Thyroid gland (tissue), 4 donors: ENCODE measurements around the gene NRDE2. TPM values are rescaled to one million over a fixed set of nuclear protein-coding genes. Genes with fewer than 3 reads are reported as not detected.

ENCODE experiments used
- DNase-seq, 2 donors: peaks; one replicate each; pipeline ENCODE4 v3.0.0-alpha.2; 2019
- H3K27ac ChIP-seq, 3 donors: fragments of 200-600 bp; sonication (generic); 1 replicate in 2 of 3; 2 replicates in 1 of 3; pipeline ENCODE4 v1.5.1; 2016 to 2019; ENCODE audit warnings: mild to moderate bottlenecking in 1 of 3, moderate library complexity in 1 of 3
- H3K27me3 ChIP-seq: fragments of 200-600 bp; sonication (generic); one replicate; pipeline ENCODE4 v1.5.1; 2019
- H3K36me3 ChIP-seq, 2 donors: fragments of 200-600 bp; sonication (generic); one replicate each; pipeline ENCODE4 v1.5.1; 2016 to 2019
- H3K4me1 ChIP-seq, 2 donors: fragments of 200-600 bp; sonication (generic); one replicate each; pipeline ENCODE4 v1.5.1; 2017 to 2019
- H3K4me3 ChIP-seq, 3 donors: fragments of 200-600 bp; sonication (generic); replicated peaks in 1 of 3; 1 replicate in 2 of 3; 2 replicates in 1 of 3; pipeline ENCODE4 v1.5.1; 2016; ENCODE audit warnings: mild to moderate bottlenecking in 1 of 3
- H3K9me3 ChIP-seq: fragments of 200-600 bp; sonication (generic); one replicate; pipeline ENCODE4 v1.5.1; 2017
- CTCF ChIP-seq, 6 experiments: fragments of 200-600 bp in 3 of 6; fragments of 450-650 bp in 3 of 6; sonication (generic) in 3 of 6; IDR thresholded peaks; one replicate each; pipeline ENCODE4 v1.5.1; 2016 to 2019; ENCODE audit warnings: antibody characterized with exemption in 6 of 6, mild to moderate bottlenecking in 2 of 6, inconsistent platforms in 1 of 6, moderate library complexity in 1 of 6
- POLR2A ChIP-seq, 2 donors: fragments of 450-650 bp; IDR thresholded peaks; one replicate each; pipeline ENCODE4 v1.6.1; 2017; ENCODE audit warnings: antibody characterized with exemption in 2 of 2, mild to moderate bottlenecking in 2 of 2, moderate library complexity in 1 of 2
- WGBS, 2 donors: methylation state at CpG; one replicate each; pipeline ENCODE4 v1.1.5; 2017; 5-methylcytosine and 5-hydroxymethylcytosine counted together
- intact Hi-C: fragments of 100-400 bp; cut with DNase I; formaldehyde crosslinking; loops from one replicate; pipeline ENCODE4 v1.15.1; 2023
- total RNA-seq, 4 donors: library from RNA; depleted of rRNA; stranded (reverse); fragments of >200 nt; gene quantifications; one replicate each; pipeline ENCODE4 v1.2.3, GENCODE V29; 2016

Gene NRDE2
- total RNA-seq, 4 donors from 2014 or later: 21.7 to 38.7 (median 26.7) TPM

GRCh38 chr14:90303473-90303872, 28.3 kb downstream of the NRDE2 start:
- Histone ChIP-seq H3K36me3 (peaks cover 16 to 21% of the 10 kb centered on the region in 2 donors), H3K27ac (no peak overlapping the region), H3K4me3 (no peak overlapping the region), H3K27me3 (no peaks in the 10 kb centered on the region), H3K9me3 (no peaks in the 10 kb centered on the region), H3K4me1 (peaks cover 0 to 7% of the 10 kb centered on the region in 2 donors)
- 94 to 96% methylated on average over 4 of the region's 4 CpGs for whole genome bisulfite sequencing, 2 donors
- no peak for DNase-seq
- TF ChIP-seq POLR2A (IDR thresholded peaks at IDR 0.05): no peak
- no peak for TF ChIP-seq CTCF (IDR thresholded peaks at IDR 0.05)
- intact Hi-C loops: loop anchor here (10.0 kb wide), 1 partner anchor 391 kb away; no protein-coding TSS in a partner anchor

GRCh38 chr14:90302529-90303303, 29.0 kb downstream of the NRDE2 start:
- Histone ChIP-seq H3K4me3 (no peak overlapping the region), H3K4me1 (peaks cover 0 to 7% of the 10 kb centered on the region in 2 donors), H3K9me3 (no peaks in the 10 kb centered on the region), H3K36me3 (peaks cover 16 to 17% of the 10 kb centered on the region in 2 donors), H3K27ac (peak overlapping the region in 1 of 3 donors; percentile 74), H3K27me3 (no peaks in the 10 kb centered on the region)
- DNase-seq: no peak
- intact Hi-C loops: loop anchor here (10.0 kb wide), 1 partner anchor 392 kb away; no protein-coding TSS in a partner anchor
- WGBS, 2 donors: 85 to 86% methylated on average over 10 of the region's 10 CpGs
- no peak for TF ChIP-seq POLR2A (IDR thresholded peaks at IDR 0.05)
- no peak for TF ChIP-seq CTCF (IDR thresholded peaks at IDR 0.05)

DNA sequence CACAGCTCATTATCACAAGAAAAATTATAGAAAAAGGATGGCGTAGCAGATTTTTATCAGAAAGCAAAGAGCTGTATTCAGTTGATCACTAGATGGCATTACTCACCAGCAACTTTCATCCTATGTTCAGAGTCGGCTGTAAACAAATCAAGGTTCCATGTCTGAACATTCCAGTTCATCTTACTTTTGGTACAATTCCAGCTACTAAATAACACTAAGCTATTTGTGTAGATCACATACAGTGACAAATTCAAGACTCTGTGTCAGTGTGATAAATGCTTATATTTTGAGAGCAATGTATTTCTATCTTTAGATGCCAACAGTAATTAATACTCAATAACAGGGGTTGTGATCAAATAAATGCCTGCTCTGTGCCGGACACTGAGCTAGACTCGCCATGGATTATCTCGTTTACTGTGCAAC, 30.1 kb downstream of the NRDE2 start:
- intact Hi-C loops: loop anchor here (10.0 kb wide), 1 partner anchor 393 kb away; no protein-coding TSS in a partner anchor
- no peak overlapping the region for H3K4me3 ChIP-seq
- peaks cover 16 to 26% of the 10 kb centered on the region in 2 donors for H3K36me3 ChIP-seq
- no peak for TF ChIP-seq POLR2A (IDR thresholded peaks at IDR 0.05)
- TF ChIP-seq CTCF (IDR thresholded peaks at IDR 0.05): peak in 4 of 6 experiments; percentile 25 to 81 (median 64)
- H3K27ac ChIP-seq: peak overlapping the region in 2 of 3 donors; percentile 62 to 74
- peaks cover 0 to 7% of the 10 kb centered on the region in 2 donors for H3K4me1 ChIP-seq
- no peak for DNase-seq
- no peaks in the 10 kb centered on the region for H3K27me3 ChIP-seq
- no peaks in the 10 kb centered on the region for H3K9me3 ChIP-seq
- 61 to 64% methylated on average over 5 of the region's 5 CpGs for WGBS, 2 donors

GRCh38 chr14:90301122-90301521, 30.6 kb downstream of the NRDE2 start:
- WGBS, 2 donors: 83 to 86% methylated on average over 6 of the region's 6 CpGs
- peaks cover 16 to 31% of the 10 kb centered on the region in 2 donors for H3K36me3 ChIP-seq
- H3K27ac ChIP-seq: peak overlapping the region in 1 of 3 donors; percentile 19
- no peak for DNase-seq
- peaks cover 0 to 7% of the 10 kb centered on the region in 2 donors for H3K4me1 ChIP-seq
- intact Hi-C loops: loop anchor here (10.0 kb wide), 1 partner anchor 394 kb away; no protein-coding TSS in a partner anchor
- H3K27me3 ChIP-seq: no peaks in the 10 kb centered on the region
- no peak for TF ChIP-seq POLR2A (IDR thresholded peaks at IDR 0.05)
- TF ChIP-seq CTCF (IDR thresholded peaks at IDR 0.05): no peak
- H3K9me3 ChIP-seq: no peaks in the 10 kb centered on the region
- no peak overlapping the region for H3K4me3 ChIP-seq

- no peak overlapping the region for H3K27ac ChIP-seq
- H3K36me3 ChIP-seq: peaks cover 16 to 29% of the 10 kb centered on the region in 2 donors
- H3K9me3 ChIP-seq: no peaks in the 10 kb centered on the region
- no peak for DNase-seq
- intact Hi-C loops: loop anchor here (10.0 kb wide), 1 partner anchor 394 kb away; no protein-coding TSS in a partner anchor
- no peak overlapping the region for H3K4me3 ChIP-seq
- 97% methylated on average over 2 of the region's 2 CpGs for WGBS, 2 donors
- no peaks in the 10 kb centered on the region for H3K27me3 ChIP-seq
- TF ChIP-seq POLR2A (IDR thresholded peaks at IDR 0.05): no peak
- no peak for TF ChIP-seq CTCF (IDR thresholded peaks at IDR 0.05)
- H3K4me1 ChIP-seq: peaks cover 0 to 7% of the 10 kb centered on the region in 2 donors
These were observed 31.1 kb downstream of the NRDE2 start for GRCh38 chr14:90300611-90301047.
